Peyer's patch (tissue), 4 donors: ENCODE data around the gene NCKAP5.

Experiments
- CTCF ChIP-seq, 6 experiments: fragments of 450-650 bp in 4 of 6; fragments of 200-600 bp in 2 of 6; sonication (generic) in 1 of 6; IDR thresholded peaks; one replicate each; pipeline ENCODE4 v1.5.1; 2017 to 2019; ENCODE audit warnings: antibody characterized with exemption in 6 of 6, mild to moderate bottlenecking in 3 of 6, moderate library complexity in 1 of 6
- POLR2A ChIP-seq, 2 donors: fragments of 450-650 bp; IDR thresholded peaks; one replicate each; pipeline ENCODE4 v1.5.1; 2017; ENCODE audit warnings: antibody characterized with exemption in 2 of 2, mild to moderate bottlenecking in 2 of 2, moderate library complexity in 2 of 2

- TF ChIP-seq CTCF (IDR thresholded peaks at IDR 0.05) (no peak), POLR2A (IDR thresholded peaks at IDR 0.05) (no peak)
These were observed 222.6 kb downstream of the NCKAP5 start for GRCh38 chr2:133345638-133346037.
